ENCODE data around the gene C14orf93.

Gene C14orf93

GRCh38 chr14:23002592-23002991 lies 7.4 kb downstream of the C14orf93 start:
- no peaks in the 10 kb centered on the region for H3K27me3 ChIP-seq (ENCODE audit: insufficient read depth, low read depth, severe bottlenecking)
- no peaks in the 10 kb centered on the region; the same call in 1 of the 2 replicates for H3K36me3 ChIP-seq
- no peak overlapping the region for H3K27ac ChIP-seq
- no peak for TF ChIP-seq CTCF (IDR thresholded peaks at IDR 0.05; ENCODE audit: low read depth, low read length)
- H3K9me3 ChIP-seq (ENCODE audit: severe bottlenecking) = no peaks in the 10 kb centered on the region
- no peak overlapping the region for H3K4me3 ChIP-seq (ENCODE audit: low read depth, low read length)
- no peak for DNase-seq

- Histone ChIP-seq H3K27me3 (ENCODE audit: insufficient read depth, low read depth, severe bottlenecking) (no peaks in the 10 kb centered on the region), H3K9me3 (ENCODE audit: severe bottlenecking) (no peaks in the 10 kb centered on the region), H3K36me3 (no peaks in the 10 kb centered on the region; the same call in 1 of the 2 replicates), H3K27ac (no peak overlapping the region), H3K4me3 (ENCODE audit: low read depth, low read length) (no peak overlapping the region)
- DNase-seq = no peak
- no peak for TF ChIP-seq CTCF (IDR thresholded peaks at IDR 0.05; ENCODE audit: low read depth, low read length)
Measured at GRCh38 chr14:23000860-23001259, 9.1 kb downstream of the C14orf93 start.

DNA sequence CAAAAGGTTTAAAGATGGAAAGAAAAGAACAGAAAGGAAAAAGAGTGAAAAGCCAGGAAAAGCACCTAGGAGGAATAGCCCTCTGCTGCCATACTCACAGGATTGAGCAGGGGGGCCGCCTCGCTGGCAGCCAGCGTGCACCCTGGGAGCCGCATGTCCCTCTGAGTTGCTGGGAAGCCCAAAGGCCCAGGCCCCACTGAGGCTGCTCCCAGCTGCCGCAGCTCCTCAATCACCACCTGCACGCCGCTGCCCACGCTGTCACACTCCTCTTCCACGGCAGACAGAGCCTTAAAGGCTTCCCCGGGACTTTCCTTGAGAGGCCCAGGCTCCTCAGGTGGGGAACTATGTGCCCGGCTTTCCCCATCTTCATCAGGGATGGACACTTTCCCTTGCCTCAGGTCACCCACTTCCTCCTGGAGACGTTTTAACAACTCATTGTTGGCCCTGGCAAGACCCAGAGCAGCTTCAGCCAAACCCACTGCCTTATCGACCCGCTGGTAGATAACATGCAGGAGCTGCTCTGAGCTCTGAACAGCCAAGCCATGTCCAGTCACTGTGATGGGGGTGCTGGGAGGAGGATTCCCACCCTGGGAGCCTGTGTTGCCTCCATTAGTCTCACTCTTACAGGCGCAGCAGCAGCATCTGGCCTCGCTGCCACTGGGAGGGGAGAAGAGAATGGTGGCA lies 11.5 kb downstream of the C14orf93 start:
- Histone ChIP-seq H3K9me3 (ENCODE audit: severe bottlenecking) (no peaks in the 10 kb centered on the region), H3K4me3 (ENCODE audit: low read depth, low read length) (no peak overlapping the region), H3K36me3 (no peaks in the 10 kb centered on the region; the same call in 1 of the 2 replicates), H3K27me3 (ENCODE audit: insufficient read depth, low read depth, severe bottlenecking) (no peaks in the 10 kb centered on the region), H3K27ac (peak overlapping the region; percentile 91)
- TF ChIP-seq CTCF (IDR thresholded peaks at IDR 0.05; ENCODE audit: low read depth, low read length) = no peak
- DNase-seq = no peak

GRCh38 chr14:22997676-22998323 lies 12.1 kb downstream of the C14orf93 start:
- Histone ChIP-seq H3K27me3 (ENCODE audit: insufficient read depth, low read depth, severe bottlenecking) (no peaks in the 10 kb centered on the region), H3K9me3 (ENCODE audit: severe bottlenecking) (no peaks in the 10 kb centered on the region), H3K36me3 (no peaks in the 10 kb centered on the region; the same call in 1 of the 2 replicates), H3K4me3 (ENCODE audit: low read depth, low read length) (peak overlapping the region; percentile 32), H3K27ac (peak overlapping the region; percentile 91)
- no peak for TF ChIP-seq CTCF (IDR thresholded peaks at IDR 0.05; ENCODE audit: low read depth, low read length)
- no peak for DNase-seq

- no peak for TF ChIP-seq CTCF (IDR thresholded peaks at IDR 0.05; ENCODE audit: low read depth, low read length)
- peaks cover under 1% of the 10 kb centered on the region; the same call in 1 of the 2 replicates for H3K36me3 ChIP-seq
- H3K27ac ChIP-seq = peak overlapping the region; percentile 91
- H3K4me3 ChIP-seq (ENCODE audit: low read depth, low read length) = peak overlapping the region; percentile 32
- DNase-seq = peak; percentile 57
- no peaks in the 10 kb centered on the region for H3K9me3 ChIP-seq (ENCODE audit: severe bottlenecking)
- no peaks in the 10 kb centered on the region for H3K27me3 ChIP-seq (ENCODE audit: insufficient read depth, low read depth, severe bottlenecking)
Measured at GRCh38 chr14:22996768-22997654, 12.9 kb downstream of the C14orf93 start.
